Measurements from ENCODE around the gene HAUS1.
"Not testable (repeated sequence)": the region's sequence is repeated elsewhere in the genome, so short reads cannot be mapped to it uniquely, and the experiment has no call there.

The HAUS1 gene

DNA sequence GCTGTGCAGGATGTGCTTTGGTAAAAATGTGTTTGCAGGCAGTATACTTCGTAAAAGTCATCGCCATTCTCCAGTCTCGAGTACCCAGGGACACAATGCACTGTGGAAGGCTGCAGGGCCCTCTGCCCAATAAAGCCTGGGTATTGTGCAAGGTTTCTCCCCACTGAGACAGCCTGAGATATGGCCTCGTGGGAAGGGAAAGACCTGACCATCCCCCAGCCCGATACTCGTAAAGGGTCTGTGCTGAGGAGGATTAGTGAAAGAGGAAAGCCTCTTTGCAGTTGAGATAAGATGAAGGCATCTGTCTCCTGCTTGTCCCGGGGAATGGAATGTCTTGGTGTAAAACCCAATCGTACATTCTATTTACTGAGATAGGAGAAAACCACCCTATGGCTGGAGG, 15.7 kb upstream of the HAUS1 start:
- DNase-seq (ENCODE audit: low read depth, low spot score), result not testable (repeated sequence)

DNA sequence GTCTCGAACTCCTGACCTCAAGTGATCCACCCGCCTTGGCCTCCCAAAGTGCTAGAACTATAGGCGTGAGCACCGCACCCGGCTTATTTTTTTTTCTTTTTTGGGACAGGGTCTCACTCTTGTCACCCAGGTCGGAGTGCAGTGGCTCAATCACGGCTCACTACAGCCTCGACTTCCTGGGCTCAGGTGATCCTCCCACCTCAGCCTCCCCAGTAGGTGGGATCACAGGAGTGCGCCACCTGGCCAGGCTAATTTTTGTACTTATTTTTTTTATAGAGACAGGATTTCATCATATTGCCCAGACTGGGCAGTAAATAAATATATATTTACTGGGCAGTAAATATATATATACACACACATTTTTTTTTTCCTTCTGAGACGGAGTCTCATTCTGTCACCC, 8.7 kb upstream of the HAUS1 start:
- DNase-seq (ENCODE audit: low read depth, low spot score), result no peak

DNA sequence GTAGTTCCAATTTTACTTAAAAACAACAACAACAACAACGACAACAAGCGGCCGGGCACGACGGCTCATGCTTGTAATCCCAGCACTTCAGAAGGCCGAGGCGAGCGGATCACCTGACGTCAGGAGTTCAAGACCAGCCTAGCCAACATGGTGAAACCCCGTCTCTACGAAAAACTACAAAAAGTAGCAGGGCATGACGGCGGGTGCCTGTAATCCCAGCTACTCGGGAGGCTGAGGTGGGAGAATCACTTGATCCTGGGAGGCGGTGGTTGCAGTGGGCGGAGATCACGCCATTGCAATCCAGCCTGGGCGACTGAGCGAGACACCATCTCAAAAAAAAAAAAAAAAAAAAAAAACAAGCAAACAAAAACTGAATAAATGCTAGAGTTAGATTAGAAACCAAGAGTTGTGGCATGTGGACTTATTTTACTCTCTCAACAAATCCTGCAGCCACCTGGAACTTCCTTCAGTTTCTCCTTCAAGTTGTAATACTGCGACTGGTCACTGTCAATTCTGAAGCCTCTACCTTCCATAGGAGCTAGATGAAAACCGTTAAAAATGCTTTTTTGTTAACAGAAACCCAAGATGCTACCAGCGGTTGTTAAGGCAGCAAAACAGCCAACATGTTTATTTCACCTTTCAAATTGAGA, 7.4 kb upstream of the HAUS1 start:
- DNase-seq (ENCODE audit: low read depth, low spot score), result no peak

DNA sequence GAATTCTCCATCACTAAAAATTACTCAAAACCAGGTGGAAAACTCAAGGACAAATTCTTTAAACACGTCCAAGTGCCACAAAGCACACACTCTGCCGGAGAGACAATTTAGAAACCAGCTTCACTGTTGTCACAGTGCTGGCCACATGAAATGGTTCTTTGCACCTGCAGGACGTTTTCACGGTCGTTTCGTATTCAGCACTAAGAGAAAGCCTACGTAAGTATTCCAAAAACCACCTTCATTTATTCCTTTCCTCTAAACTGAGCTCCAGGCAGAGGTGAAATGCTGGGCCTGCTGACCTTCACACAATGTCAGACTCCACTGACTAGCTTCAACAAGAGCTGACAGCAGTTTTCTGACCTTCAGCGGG, 6.8 kb upstream of the HAUS1 start:
- no peak for DNase-seq (ENCODE audit: low read depth, low spot score)

DNA sequence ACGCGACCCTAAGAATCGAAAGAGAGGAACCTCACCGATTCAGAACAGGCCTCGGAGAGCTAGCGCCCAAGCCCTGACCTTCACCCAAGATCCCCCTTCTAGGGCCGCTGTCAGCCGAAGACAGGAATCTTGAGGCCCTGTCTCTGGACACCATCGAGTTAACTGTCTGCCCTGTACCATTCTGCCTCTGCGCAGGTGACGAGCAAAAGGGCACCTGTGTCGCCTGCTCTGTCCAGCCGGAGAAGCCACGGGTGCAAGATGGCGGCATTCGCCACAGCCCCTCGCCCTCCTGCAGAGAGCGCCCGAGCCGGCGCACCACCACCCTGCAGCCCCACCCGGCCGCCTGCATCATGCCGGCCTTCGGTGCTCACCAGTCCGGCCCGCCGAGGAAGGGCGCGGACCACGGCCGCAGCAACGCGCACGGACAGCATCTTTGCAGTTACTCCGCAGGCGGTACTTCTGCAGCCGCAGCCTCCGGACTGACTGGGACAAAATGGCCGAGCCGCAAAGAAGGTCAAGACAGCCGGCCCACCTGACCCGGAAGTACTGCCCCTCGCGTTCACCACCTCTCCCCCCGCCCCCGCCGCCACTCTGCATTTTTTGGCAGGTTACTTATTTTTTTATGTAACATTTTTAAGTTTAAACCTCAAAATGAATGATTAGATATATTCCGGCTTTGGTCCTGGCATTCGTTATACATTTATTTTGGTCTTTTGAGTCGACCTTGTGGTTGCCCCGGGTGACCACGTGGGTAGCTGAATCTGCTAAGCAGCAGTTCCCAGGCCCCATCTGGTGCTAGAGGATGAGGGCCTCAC, 6.2 kb upstream of the HAUS1 start, which contains the start of gene ATP5F1A:
ATP5F1A (minus strand) TSS at position 496 of the 815 bp plus-strand sequence; CDS start at position 431, 65 bp downstream.
- DNase-seq (ENCODE audit: low read depth, low spot score), result peak; percentile 68

DNA sequence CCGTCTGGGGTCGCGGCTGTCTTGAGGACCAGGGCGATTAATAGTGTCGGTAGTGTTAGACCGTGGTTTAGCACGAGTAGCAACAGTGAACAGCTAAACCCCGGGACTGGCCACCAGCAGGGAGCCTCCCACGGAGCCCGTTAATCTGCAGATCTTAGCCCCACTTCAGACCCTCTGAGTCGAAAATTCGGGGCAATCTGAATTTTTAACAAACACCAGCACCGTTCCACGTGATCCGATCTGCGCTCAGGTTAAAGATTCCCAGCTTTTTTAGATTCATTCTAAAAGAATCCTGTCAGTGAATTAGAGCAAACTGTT, 5.6 kb upstream of the HAUS1 start:
- DNase-seq (ENCODE audit: low read depth, low spot score), result no peak

DNA sequence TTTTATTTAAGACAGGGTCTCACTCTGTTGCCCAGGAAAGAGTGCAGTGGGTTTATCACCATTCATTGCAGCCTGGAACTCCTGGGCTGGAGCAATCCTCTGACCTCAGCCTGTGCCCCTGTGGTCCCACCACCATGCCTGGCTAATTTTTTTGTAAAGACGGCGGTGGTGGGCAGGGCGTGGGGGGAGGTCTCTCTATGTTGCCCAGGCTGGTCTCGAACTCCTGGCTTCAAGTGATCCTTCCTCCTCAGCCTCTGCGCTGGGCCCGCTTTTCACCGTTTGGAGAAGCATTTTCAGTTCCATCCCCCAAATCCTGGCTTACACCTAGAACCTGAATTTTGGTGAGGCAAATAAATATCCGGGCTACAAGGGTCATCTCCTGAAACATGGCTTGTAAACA, 4.7 kb upstream of the HAUS1 start:
- no peak for DNase-seq (ENCODE audit: low read depth, low spot score)

DNA sequence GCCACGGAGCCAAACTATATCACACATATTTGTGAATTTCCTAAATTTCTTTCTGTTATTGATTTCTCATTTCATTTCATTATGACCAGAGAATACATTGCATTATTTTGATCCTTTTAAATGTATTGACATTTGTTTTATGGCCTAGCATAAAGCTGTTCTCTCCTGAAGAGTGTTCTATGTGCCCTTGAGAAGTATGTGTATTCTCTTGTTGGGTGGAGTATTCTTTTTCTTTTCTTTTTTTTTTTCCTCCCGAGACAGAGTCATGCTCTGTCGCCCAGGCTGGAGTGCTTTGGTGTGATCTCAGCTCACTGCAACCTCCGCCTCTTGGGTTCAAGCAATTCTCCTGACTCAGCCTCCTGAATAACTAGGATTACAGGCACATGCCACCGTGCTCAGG, 5.2 kb downstream of the HAUS1 start:
- DNase-seq (ENCODE audit: low read depth, low spot score), result no peak

DNA sequence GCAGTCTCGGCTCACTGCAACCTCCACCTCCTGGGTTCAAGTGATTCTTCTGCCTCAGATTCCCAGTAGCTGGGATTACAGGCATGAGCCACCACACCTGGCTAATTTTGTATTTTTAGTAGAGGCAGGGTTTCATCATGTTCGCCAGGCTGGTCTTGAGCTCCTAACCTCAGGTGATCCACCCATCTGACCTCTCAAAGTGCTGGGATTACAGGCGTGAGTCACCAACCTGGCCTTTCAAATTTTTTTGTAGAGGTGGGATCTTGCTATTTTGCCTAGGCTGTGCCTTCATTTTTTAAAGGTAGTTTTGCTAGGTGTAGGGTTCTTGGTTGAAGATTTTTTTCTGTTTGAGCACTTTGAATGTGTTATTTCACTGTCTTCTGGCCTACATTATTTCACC, 6.2 kb downstream of the HAUS1 start:
- DNase-seq (ENCODE audit: low read depth, low spot score), result no peak

DNA sequence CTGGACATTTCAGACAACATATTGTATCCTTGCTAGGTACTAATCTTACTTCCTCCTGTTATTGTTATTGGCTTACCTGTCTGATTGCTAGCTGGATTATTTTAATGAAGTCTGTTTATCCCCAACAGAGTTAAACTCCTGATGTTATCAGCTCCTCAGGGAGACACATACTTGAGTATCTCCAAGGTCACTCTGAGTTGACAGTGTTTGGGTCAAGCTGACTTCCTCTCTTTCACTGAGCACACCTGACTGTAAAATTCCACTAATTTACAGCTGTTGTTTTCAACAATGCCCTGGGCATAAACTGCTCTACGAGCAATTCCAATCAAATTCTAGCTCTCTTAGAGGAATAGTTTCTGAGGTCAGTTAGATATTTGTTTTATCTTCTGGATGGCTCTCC, 9.6 kb downstream of the HAUS1 start:
- DNase-seq (ENCODE audit: low read depth, low spot score), result no peak

DNA sequence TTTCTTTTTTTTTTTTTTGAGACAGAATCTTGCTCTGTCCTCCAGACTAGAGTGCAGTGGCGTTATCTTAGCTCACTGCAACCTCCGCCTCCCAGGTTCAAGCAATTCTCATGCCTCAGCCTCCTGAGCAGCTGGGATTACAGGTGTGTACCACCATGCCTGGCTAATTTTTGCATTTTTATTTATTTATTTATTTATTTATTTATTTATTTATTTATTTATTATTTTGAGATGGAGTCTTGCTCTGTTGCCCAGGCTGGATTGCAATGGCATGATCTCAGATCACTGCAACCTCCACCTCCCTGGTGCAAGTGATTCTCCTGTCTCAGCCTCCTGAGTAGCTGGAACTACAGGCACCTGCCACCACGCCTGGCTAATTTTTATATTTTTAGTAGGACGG, 22.4 kb downstream of the HAUS1 start:
- DNase-seq (ENCODE audit: low read depth, low spot score), result not testable (repeated sequence)

DNA sequence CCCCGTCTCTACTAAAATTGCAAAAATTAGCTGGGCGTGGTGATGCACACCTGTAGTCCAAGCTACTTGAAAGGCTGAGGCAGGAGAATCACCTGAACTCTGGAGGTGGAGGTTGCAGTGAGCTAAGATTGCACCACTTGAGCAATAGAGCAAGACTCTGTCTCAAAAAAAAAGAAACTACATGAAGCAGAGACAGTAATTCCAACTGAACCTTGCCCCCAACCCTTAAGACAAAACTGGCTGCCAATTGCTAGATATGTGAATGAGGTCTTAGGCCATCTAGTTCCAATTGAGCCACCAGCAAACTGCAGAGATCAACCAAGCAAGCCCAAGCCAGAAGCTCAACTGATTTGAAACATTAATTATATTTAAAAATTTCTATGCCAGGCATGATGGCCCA, 25.9 kb downstream of the HAUS1 start:
- DNase-seq (ENCODE audit: low read depth, low spot score), result no peak

DNA sequence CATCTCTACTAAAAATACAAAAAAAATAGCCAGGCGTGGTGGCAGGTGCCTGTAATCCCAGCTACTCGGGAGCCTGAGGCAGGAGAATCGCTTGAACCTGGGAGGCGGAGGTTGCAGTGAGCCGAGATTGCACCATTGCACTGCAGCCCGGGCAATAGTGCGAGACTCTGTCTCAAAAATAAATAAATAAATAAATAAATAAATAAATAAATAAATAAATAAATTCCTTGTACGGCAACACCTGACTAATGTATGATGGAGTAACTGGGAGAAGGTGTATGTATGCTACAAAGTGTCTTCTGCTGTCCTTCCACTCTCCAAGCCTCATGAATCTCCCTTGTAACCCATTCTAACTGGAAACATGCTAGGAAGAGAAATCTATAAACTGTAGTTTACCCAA, 26.4 kb downstream of the HAUS1 start:
- DNase-seq (ENCODE audit: low read depth, low spot score), result not testable (repeated sequence)

DNA sequence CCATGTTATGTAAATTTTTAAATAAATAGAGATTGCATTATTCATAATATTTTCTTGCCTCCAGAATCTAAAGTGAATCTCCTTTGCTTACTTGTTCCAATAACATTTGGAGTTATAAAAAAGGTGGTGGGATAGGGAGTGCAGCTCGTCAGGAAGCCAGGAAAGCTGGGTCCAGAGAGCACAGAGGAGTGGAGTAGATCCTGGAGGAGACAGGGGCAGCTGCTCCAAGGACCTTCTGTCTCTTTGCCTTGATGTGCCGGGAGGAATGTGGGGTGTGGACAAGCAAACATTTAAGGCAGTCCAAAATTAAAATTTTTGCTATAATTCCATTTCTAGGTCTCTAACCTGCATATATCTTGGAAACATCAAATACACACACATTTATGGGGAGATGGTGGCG, 29.3 kb downstream of the HAUS1 start:
- DNase-seq (ENCODE audit: low read depth, low spot score), result no peak

DNA sequence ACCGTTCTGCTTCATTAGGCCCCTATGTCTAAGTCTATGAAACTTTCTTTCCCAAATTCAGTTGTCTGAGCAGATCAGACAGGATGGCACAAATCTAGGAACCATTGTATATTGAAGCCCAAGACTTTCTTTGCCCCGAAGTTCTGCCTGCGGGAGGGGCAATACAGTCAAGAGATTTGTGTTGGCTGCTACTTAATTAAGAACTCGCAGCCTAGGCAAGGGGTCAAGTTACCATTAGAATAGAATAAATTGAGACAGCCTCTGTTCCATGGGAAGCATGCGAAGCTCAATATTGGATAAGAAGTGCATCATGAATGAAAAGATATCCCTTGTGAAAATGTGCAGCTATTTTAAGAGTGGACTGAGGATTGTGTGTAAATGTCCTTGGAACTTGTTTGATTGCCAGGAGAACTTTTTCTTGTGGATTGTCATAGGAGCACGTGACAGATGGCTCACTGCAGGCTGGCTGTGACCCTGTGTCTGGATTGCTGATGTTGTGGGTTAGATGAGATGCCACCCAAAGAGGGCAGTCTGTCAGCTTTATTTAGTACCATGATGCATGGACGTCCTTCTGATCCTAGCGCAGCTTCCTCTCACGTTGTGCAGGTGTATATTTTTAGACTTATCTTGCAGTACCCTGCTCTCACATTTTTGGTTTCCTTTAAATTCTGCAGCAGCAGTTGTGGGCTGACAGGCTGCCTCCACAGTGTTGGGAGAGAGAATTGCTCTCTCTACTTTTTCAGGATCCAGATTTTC, 30.9 kb downstream of the HAUS1 start:
- DNase-seq (ENCODE audit: low read depth, low spot score), result no peak

DNA sequence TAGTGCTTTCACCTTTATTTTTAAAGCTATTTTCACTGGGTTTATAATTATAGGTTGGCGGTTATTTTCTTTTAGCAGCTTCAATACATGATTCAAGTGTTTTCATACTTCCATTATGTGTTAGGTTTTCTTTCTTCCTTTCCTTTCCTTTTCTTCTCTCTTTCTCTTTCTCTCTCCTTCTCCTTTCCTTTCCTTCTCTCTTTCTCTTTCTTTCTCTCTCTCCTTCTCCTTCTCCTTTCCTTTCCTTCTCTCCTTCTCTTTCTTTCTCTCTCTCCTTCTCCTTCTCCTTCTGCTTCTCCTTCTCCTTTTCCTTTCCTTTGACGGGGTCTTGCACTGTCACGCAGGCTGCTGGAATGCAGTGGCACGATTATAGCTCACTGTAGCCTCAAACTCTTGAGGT, 36.0 kb downstream of the HAUS1 start:
- DNase-seq (ENCODE audit: low read depth, low spot score), result no peak

DNA sequence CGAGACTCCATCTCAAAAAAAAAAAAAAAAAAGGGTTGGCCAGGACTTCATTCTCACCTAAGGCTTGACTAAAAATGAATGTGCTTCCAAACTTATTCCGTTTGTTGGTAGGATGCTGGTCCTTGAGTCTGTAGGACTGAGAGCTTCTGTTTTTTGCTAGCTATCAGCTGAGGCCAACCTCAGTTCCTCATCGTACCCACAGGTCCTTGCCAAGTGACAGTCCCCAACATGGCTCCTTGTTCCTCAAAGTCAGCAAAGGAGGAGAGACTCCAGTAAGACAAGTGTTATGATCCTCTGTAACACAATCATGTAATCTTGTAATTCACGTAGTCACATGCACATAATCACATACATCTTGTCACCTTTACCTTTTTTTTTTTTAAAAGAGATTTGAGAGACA, 37.0 kb downstream of the HAUS1 start:
- DNase-seq (ENCODE audit: low read depth, low spot score), result no peak

DNA sequence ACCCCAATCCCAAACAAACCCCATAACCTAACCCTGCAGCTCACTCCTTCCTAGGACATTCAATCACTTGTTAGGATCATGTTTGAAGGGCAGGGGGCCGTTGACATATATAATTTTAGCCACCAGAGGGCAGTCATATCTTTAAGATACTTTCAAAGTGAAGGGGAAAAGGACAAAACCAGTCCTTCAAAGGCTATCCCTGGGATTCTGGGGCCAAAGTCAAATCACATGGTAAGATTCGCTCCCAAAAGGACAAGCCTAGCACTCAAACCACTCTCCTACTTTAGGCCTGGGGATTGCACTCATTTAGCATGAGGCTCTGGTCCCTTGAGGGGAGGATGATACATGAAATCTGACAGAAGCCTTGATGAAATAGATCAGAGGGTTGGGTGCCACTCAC, 44.6 kb downstream of the HAUS1 start:
- no peak for DNase-seq (ENCODE audit: low read depth, low spot score)

DNA sequence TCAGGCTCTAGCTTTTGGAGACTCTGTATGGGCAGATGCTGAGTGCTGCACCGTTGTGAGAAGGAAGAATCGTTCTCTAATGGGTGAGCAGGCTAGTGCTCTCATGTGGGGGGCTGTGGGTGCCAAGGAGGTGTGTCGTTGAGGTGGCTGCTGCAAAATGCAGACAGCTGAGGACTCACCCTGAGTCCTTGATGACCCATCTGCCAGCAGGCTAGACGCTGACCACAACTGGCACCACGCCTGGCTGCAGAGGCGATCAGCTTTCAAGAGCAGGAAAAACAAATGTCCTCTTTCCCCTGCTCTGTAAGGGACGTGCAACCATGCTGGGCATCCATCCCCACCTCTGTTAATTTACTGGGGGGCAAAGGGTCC, 48.2 kb downstream of the HAUS1 start:
- no peak for DNase-seq (ENCODE audit: low read depth, low spot score)

DNA sequence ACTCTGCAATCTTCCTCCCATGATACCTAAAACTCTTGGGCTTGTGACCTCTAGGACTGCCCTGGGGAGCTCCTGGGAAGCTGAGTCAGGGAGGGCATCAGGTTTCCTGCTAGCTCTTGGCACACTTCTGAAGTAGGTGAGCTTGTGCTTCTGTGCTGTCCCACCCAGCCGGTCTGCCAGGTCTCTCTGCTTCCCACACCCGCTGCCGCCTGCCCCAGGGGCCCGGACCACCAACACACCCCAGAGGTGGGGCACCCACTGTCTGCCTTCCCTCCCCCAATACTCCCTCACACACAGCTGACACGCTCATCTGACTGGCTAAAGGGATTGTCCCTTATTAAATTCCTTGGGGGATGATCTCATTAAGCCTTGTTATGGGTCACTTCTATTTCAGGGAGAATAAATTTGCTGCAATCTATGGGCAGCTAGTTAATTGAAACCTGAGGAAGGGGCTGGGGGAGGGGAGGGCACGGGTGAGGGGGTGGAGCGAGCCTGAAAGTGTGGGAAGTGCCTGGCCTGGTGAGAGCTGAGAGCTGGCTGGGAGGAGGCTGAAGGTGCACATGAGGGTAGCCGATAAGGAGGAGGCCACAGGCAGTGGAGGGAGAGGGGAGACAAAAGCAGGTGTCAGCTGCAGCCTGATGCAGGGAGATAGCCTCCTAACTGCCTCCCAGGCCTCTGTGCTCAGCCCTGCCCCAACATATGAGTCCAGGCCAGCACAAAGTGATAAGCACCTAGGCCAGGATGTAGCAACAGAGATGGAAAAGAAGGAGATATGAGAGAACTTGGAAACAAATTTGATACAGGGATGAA, 48.8 kb downstream of the HAUS1 start:
- DNase-seq (ENCODE audit: low read depth, low spot score), result no peak

DNA sequence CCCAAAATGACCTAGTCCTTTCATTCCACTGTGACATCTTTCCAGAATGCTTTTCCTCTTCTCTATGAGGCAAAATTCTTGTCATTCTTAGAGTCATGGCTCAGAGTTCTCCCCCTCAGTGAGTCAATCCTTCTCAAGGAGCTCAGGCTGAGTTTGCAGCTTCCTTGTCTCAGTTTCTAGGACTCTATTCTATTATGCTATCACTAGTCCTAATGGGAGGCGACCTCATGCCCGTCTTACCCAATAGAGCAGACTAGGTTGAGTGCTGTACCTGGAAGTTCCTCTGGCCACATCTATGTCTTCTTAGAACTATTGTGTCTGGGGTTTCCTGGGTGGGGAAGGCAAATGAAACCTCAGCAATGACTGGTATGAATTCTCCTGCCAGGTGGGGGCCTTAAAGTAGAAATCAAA, 51.5 kb downstream of the HAUS1 start:
- DNase-seq (ENCODE audit: low read depth, low spot score), result no peak

DNA sequence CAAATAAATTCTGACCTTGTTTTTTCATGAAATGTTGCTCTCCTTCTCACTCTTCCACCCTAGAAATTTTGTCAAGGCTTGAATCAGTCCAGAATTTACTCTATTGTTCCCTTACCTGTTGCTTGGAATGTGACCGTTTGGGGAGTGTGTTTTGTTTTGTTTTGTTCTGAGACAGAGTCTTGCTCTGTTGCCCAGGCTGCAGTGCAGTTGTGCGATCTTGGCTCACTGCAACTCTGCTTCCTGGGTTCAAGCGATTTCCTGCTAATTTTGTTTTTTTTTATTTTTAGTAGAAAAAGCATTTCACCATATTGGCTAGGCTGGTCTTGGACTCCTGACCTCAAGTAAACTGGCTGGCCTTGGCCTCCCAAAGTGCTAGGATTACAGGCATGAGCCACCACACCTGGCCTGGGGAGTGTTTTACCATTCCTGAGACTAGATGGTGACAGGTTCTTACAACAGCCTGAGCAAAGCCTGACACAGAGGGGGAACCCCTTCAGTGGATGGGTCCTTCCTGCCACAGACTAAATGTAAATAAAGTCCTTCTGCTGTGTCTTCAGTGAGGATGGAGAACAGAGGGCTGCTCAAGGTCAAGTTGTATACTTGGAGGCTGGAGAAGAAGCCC, 52.0 kb downstream of the HAUS1 start:
- no peak for DNase-seq (ENCODE audit: low read depth, low spot score)

Measured in activated CD4-positive, CD25-positive, alpha-beta regulatory T cell treated with anti-CD3 and anti-CD28 coated beads, Interleukin-2, amount 50 U/mL, for 16 hours (primary cell).